Activated effector memory CD4-positive, alpha-beta T cell treated with anti-CD3 and anti-CD28 coated beads, Interleukin-2, amount 50 U/mL, for 16 hours (primary cell): ENCODE results near the gene NPHP1.
"Not testable (repeated sequence)": the region's sequence is repeated elsewhere in the genome, so short reads cannot be mapped to it uniquely, and the experiment has no call there.

Experiments
- DNase-seq: peaks from one replicate; pipeline ENCODE4 v3.0.0-alpha.2; 2020

NPHP1 gene

GRCh38 chr2:110204408-110205385 lies at the start of gene NPHP1:
Gene NPHP1, minus strand, starts transcription at chr2:110205013. Its CDS starts 45 bp downstream, at chr2:110204968.
- peak; percentile 93 for DNase-seq

GRCh38 chr2:110248081-110248795 lies 43.4 kb upstream of the NPHP1 start:
- DNase-seq, result not testable (repeated sequence)

GRCh38 chr2:110245488-110246435 lies 40.9 kb upstream of the NPHP1 start:
- DNase-seq, result not testable (repeated sequence)

GRCh38 chr2:110243283-110243682 lies 38.5 kb upstream of the NPHP1 start:
- DNase-seq, result not testable (repeated sequence)

DNA sequence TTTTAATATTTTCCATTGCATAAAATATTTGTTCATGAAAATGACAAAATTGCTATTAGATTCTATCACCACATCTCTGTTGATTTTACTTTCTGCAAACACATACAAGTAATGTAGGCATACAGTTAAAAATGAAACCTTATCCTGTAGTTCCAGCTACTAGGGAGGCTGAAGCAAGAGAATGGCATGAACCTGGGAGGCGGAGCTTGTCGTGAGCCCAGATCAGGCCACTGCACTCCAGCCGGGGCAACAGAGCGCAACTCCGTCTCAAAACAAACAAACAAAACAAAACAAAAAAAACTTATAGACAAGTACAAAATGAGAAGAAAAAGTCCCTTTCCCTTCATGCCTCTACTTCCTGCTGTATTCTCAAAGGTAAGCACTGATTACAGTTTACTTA lies 29.7 kb upstream of the NPHP1 start:
- not testable (repeated sequence) for DNase-seq

GRCh38 chr2:110229886-110230285 lies 25.1 kb upstream of the NPHP1 start:
- DNase-seq, result not testable (repeated sequence)

DNA sequence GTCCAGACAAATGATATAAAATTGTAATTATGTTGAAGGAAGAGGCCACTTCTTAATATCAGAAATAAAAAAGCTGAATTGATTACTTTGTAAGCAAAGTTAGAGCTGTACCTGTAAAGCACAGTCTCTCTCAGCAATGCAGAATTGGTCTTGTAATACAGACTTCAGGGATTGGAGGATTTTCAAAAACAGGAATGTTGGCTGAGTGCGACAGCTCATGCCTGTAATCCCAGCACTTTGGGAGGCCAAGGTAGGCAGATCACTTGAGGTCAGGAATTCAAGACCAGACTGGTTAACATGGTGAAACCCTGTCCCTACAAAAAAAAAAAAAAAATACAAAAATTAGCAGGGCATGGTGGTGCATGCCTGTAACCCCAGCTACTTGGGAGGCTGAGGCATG lies 17.8 kb upstream of the NPHP1 start:
- DNase-seq, result not testable (repeated sequence)

DNA sequence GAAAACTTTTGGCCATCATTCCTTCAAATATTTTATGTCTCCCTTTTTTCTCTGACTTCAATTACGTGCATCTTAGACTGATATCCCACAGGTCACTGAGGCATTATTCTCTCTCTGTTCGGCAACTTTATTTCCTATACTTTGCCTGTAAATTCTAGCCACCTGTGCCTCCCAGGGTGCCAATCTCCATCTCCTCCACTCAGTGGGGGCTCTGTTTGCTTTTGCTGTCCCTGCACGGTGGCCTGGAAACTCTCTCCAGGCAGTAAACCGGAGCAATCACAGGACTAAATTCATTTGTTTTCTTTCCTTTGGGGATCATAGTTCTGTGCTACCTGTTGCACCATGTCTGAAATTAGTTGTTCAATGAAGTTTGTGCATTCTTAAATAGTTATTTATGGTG lies 17.1 kb upstream of the NPHP1 start:
- DNase-seq, result no peak

GRCh38 chr2:110220190-110220564 lies 15.4 kb upstream of the NPHP1 start:
- no peak for DNase-seq

- no peak for DNase-seq
Measured at GRCh38 chr2:110219496-110220189, 14.8 kb upstream of the NPHP1 start.

DNA sequence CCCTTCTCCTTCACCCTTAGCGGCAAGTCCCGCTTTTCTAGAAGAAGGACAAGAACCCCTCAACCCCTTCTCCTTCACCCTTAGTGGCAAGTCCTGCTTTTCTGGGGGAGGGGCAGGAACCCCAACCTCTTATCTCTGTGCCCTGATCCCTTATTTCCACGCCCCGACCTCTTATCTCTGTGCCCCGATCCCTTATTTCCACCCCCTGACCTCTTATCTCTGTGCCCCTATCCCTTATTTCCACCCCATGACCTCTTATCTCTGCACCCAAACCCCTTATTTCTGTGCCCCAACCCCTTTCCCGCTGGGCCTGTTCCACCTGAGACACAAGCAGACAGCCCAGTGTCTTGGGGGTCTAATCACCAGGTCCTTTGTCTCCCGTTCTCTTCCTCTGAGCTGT lies 14.1 kb upstream of the NPHP1 start:
- not testable (repeated sequence) for DNase-seq

GRCh38 chr2:110216803-110217202 lies 12.0 kb upstream of the NPHP1 start:
- no peak for DNase-seq

GRCh38 chr2:110216199-110216598 lies 11.4 kb upstream of the NPHP1 start:
- no peak for DNase-seq

- DNase-seq, result no peak
Measured at GRCh38 chr2:110215566-110216158, 10.8 kb upstream of the NPHP1 start.

GRCh38 chr2:110215091-110215490 lies 10.3 kb upstream of the NPHP1 start:
- DNase-seq, result no peak

- not testable (repeated sequence) for DNase-seq
Measured at GRCh38 chr2:110213522-110213921, 8.7 kb upstream of the NPHP1 start.

GRCh38 chr2:110211938-110212858 lies 7.4 kb upstream of the NPHP1 start, which contains the start of gene MTLN:
Gene MTLN, minus strand, starts transcription at chr2:110212547. Its CDS starts 22 bp downstream, at chr2:110212525.
- DNase-seq, result peak; percentile 83

DNA sequence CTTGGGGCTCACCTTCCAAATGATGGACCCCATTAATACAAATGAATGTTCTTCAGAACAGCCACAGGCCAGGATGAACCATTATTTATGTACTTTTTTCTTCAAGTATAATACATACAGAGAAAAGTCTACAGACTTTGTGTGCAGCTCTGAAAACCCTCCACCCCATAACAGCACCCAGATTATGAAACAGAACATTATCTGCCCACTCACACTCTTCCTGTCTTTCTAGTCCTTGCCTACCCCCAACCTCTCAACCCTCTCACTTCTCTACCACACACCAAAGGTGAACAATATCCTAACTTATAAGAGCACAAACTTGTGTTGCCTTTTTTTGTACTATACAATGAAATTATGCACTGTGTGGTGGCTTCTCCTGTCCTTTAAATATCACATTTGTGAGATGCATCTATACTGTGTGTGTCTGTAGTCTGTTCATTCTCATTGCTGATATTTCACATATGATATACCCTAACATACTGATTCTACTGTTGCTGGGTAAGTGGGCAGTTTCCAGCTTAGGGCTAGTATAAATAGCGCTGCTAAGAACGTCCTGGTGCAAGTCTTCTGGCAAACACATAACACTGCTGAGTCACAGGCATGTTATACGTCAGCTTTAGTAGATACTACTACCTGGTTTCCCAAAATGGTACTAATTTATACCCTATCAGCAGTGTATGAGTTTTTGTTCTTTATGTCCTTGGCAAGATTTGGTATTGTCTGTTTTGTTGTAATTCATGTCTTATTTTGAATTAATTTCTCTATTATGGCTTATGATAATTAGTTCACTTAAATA lies 1.0 kb upstream of the NPHP1 start:
- no peak for DNase-seq

DNA sequence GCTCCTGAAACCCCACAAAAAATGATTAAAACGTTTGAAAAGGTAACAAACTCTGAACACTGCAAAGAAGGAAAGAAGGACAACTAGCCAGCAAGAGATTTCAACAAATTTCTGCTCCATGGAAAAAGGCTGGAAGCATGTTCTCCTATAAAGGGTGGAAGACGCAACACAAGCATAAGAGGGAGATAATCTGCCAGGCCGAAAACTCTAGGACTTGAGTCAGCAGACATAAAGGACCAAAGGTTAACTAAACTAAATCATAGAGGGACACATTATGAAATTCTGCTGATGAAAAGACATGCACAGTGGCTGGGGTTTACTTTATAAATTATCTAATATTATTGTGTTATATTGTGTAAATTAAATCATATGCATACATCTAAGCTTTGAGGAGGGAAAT lies 6.8 kb downstream of the NPHP1 start:
- no peak for DNase-seq
